SK-N-SH (cell line): Measurements from ENCODE around the gene NEGR1. TPM values are rescaled to one million over a fixed set of nuclear protein-coding genes. Genes with fewer than 3 reads are reported as not detected.

ENCODE experiments used
- CTCF ChIA-PET: fragments of 300-600, 350-600 bp; formaldehyde crosslinking; extraction: SDS; loops from one replicate; lab custom pipeline; 2021; lab: Yijun Ruan, JAX
- POLR2A ChIA-PET: fragments of 350-600 bp; sonication (Branson Sonifier 250); formaldehyde crosslinking; extraction: SDS; loops from one replicate; lab custom pipeline; 2020; ENCODE audit warnings: antibody characterized with exemption, inconsistent platforms; lab: Yijun Ruan, JAX
- DNase-seq: peaks from one replicate; pipeline ENCODE4 v3.0.0; 2012
- H2AFZ ChIP-seq: fragments of 200-600 bp; sonication (generic); 2 replicates; pipeline ENCODE4 v1.8.1; 2016; ENCODE audit warnings: antibody characterized with exemption, mild to moderate bottlenecking, low read depth
- H3F3A ChIP-seq: fragments of 200-600 bp; sonication (generic); replicated peaks from 2 replicates; pipeline ENCODE3; 2016; ENCODE audit warnings: antibody characterized with exemption, mild to moderate bottlenecking; ENCODE audit not compliant: insufficient read depth
- H3K27ac ChIP-seq, 2 experiments: fragments of 200-500 bp in 1 of 2; fragments of 200-600 bp in 1 of 2; sonication (Bioruptor generic) in 1 of 2; sonication (generic), shearing (Covaris generic) in 1 of 2; 2 replicates each; pipeline versions ENCODE4 v1.5.1 to v1.6.1; 2014 to 2016; ENCODE audit warnings: low read depth in 2 of 2, inconsistent platforms in 1 of 2, low read length in 1 of 2, mild to moderate bottlenecking in 1 of 2, mixed read lengths in 1 of 2
- H3K27me3 ChIP-seq: fragments of 200-600 bp; sonication (generic), shearing (Covaris generic); 2 replicates; pipeline ENCODE4 v1.6.1; 2016; ENCODE audit warnings: mixed run types; ENCODE audit not compliant: insufficient read depth
- H3K36me3 ChIP-seq, 2 experiments: fragments of 200-500 bp in 1 of 2; fragments of 200-600 bp in 1 of 2; sonication (Bioruptor generic) in 1 of 2; sonication (generic) in 1 of 2; replicated peaks in 1 of 2; 2 replicates each; pipeline versions ENCODE3 to v1.5.1; 2014 to 2016; ENCODE audit warnings: low read length in 1 of 2, mild to moderate bottlenecking in 1 of 2; ENCODE audit not compliant: insufficient read depth in 2 of 2, control insufficient read depth in 1 of 2
- H3K4me1 ChIP-seq, 2 experiments: fragments of 200-500 bp in 1 of 2; fragments of 200-600 bp in 1 of 2; sonication (Bioruptor generic) in 1 of 2; sonication (generic), shearing (Covaris generic) in 1 of 2; 2 replicates each; pipeline versions ENCODE4 v1.5.1 to v1.6.1; 2014 to 2016; ENCODE audit warnings: low read depth in 1 of 2, low read length in 1 of 2, mixed run types in 1 of 2; ENCODE audit not compliant: insufficient read depth in 2 of 2, control insufficient read depth in 1 of 2
- H3K4me2 ChIP-seq: fragments of 200-600 bp; sonication (generic), shearing (Covaris generic); 2 replicates; pipeline ENCODE4 v1.6.1; 2017; ENCODE audit warnings: mixed run types
- H3K4me3 ChIP-seq, 2 experiments: fragments of 200-500 bp in 1 of 2; fragments of 200-600 bp in 1 of 2; sonication (Bioruptor generic) in 1 of 2; sonication (generic), shearing (Covaris generic) in 1 of 2; 2 replicates each; pipeline versions ENCODE4 v1.5.1 to v1.8.1; 2014 to 2016; ENCODE audit warnings: low read depth in 2 of 2, inconsistent platforms in 1 of 2, low read length in 1 of 2, mild to moderate bottlenecking in 1 of 2, mixed read lengths in 1 of 2, moderate library complexity in 1 of 2
- H3K79me2 ChIP-seq: fragments of 200-600 bp; sonication (generic); 2 replicates; pipeline ENCODE4 v1.8.1; 2017; ENCODE audit warnings: mild to moderate bottlenecking; ENCODE audit not compliant: insufficient read depth
- H3K9ac ChIP-seq: fragments of 200-600 bp; sonication (generic); 2 replicates; pipeline ENCODE4 v1.6.1; 2017; ENCODE audit warnings: mixed run types
- H3K9me2 ChIP-seq: fragments of 200-600 bp; sonication (generic); 2 replicates; pipeline ENCODE4 v1.6.1; 2017; ENCODE audit warnings: mixed run types
- H3K9me3 ChIP-seq: fragments of 200-600 bp; sonication (generic); 2 replicates; pipeline ENCODE4 v1.6.1; 2017; ENCODE audit warnings: mixed run types, mild to moderate bottlenecking, moderate library complexity
- H4K20me1 ChIP-seq: fragments of 200-600 bp; sonication (generic); 2 replicates; pipeline ENCODE4 v1.6.1; 2017; ENCODE audit warnings: mild to moderate bottlenecking, mixed run types; ENCODE audit not compliant: insufficient read depth
- CHD2 ChIP-seq: fragments of 150-350 bp; IDR thresholded peaks from 2 replicates; pipeline ENCODE4 v1.6.1; 2018; ENCODE audit warnings: low read length; ENCODE audit not compliant: partially characterized antibody
- CTCF ChIP-seq: fragments of 200-600 bp; sonication (generic); IDR thresholded peaks from 2 replicates; pipeline ENCODE4 v1.6.1; 2017; ENCODE audit warnings: antibody characterized with exemption, mild to moderate bottlenecking, moderate library complexity
- ELF1 ChIP-seq: IDR thresholded peaks from 2 replicates; pipeline ENCODE4 v1.4.0; 2012
- EP300 ChIP-seq, 2 experiments: IDR thresholded peaks; 2 replicates each; pipeline versions ENCODE4 v1.4.0 to v1.6.1; 2012; ENCODE audit warnings: borderline replicate concordance in 1 of 2, low read depth in 1 of 2, low read length in 1 of 2
- FOXJ3 ChIP-seq: sonication (generic); formaldehyde crosslinking; IDR thresholded peaks from 2 replicates; pipeline ENCODE4 v1.5.1; 2020; ENCODE audit warnings: mild to moderate bottlenecking, missing genetic modification reagents
- GABPA ChIP-seq: IDR thresholded peaks from 2 replicates; pipeline ENCODE4 v1.4.0; 2012; ENCODE audit warnings: low read depth, mild to moderate bottlenecking
- GATA2 ChIP-seq: sonication (generic); formaldehyde crosslinking; IDR thresholded peaks from 2 replicates; pipeline ENCODE4 v1.5.0; 2020; ENCODE audit warnings: mild to moderate bottlenecking, missing genetic modification reagents
- MAX ChIP-seq: IDR thresholded peaks from 2 replicates; pipeline ENCODE4 v1.4.0; 2012; ENCODE audit warnings: low read depth
- MEF2A ChIP-seq: IDR thresholded peaks from 2 replicates; pipeline ENCODE4 v1.4.0; 2012; ENCODE audit warnings: low read depth, borderline replicate concordance
- NFIC ChIP-seq: IDR thresholded peaks from 2 replicates; pipeline ENCODE4 v1.4.0; 2012; ENCODE audit warnings: borderline replicate concordance
- NRF1 ChIP-seq: IDR thresholded peaks from 2 replicates; pipeline ENCODE4 v1.6.1; 2012; ENCODE audit warnings: low read depth, mild to moderate bottlenecking, low read length
- RAD21 ChIP-seq: IDR thresholded peaks from 2 replicates; pipeline ENCODE4 v1.6.1; 2012; ENCODE audit warnings: mild to moderate bottlenecking, low read length
- RCOR1 ChIP-seq: fragments of 150-350 bp; IDR thresholded peaks from 2 replicates; pipeline ENCODE4 v1.6.1; 2017; ENCODE audit warnings: antibody characterized with exemption, low read length
- RXRA ChIP-seq: IDR thresholded peaks from 2 replicates; pipeline ENCODE4 v1.4.0; 2012; ENCODE audit warnings: low read depth, mild to moderate bottlenecking, borderline replicate concordance
- SIN3A ChIP-seq: IDR thresholded peaks from 2 replicates; pipeline ENCODE4 v1.6.1; 2012; ENCODE audit warnings: low read depth, mild to moderate bottlenecking, low read length, moderate library complexity, borderline replicate concordance
- SMC3 ChIP-seq: IDR thresholded peaks from 2 replicates; pipeline ENCODE4 v1.6.1; 2012; ENCODE audit warnings: low read depth, low read length, improper control_type of control experiment
- TAF1 ChIP-seq: IDR thresholded peaks from 2 replicates; pipeline ENCODE4 v1.6.1; 2012; ENCODE audit warnings: low read depth, mild to moderate bottlenecking, low read length, moderate library complexity, borderline replicate concordance
- TCF12 ChIP-seq: IDR thresholded peaks from 2 replicates; pipeline ENCODE4 v1.4.0; 2012
- TEAD4 ChIP-seq: IDR thresholded peaks from 2 replicates; pipeline ENCODE4 v1.4.0; 2012; ENCODE audit warnings: mild to moderate bottlenecking, borderline replicate concordance; ENCODE audit not compliant: insufficient read depth
- USF1 ChIP-seq: IDR thresholded peaks from 2 replicates; pipeline ENCODE4 v1.4.0; 2012; ENCODE audit warnings: low read depth, borderline replicate concordance
- USF2 ChIP-seq: fragments of 150-350 bp; IDR thresholded peaks from 2 replicates; pipeline ENCODE4 v1.6.1; 2017; ENCODE audit warnings: antibody characterized with exemption, low read length, low read depth, borderline replicate concordance
- WGBS: methylation state at CpG from one replicate; pipeline ENCODE4 v1.1.6; 2017; ENCODE audit warnings: low lambda C conversion rate; 5-methylcytosine and 5-hydroxymethylcytosine counted together
- polyA plus RNA-seq, 3 experiments: library from polyadenylated mRNA; depleted of rRNA; stranded (reverse); fragments of >200 nt; gene quantifications; 2 replicates each; pipeline ENCODE4 v1.2.3, GENCODE V29; 2012

Gene NEGR1
- polyA plus RNA-seq, 1 of the 3 experiments (the other 2 are of a cell fraction) = 0.21 TPM

- DNase-seq = peak; percentile 11
- POLR2A ChIA-PET = no interaction called here
- Histone ChIP-seq H3K4me2 (no peak overlapping the region), H3K27me3 (no peaks in the 10 kb centered on the region), H2AFZ (no peak overlapping the region), H3K79me2 (no peaks in the 10 kb centered on the region), H3K4me3 (no peak overlapping the region), H3K27ac (peak overlapping the region in 1 of 2 experiments; percentile 53; a peak in 1 of 4 replicates), H3K36me3 (no peaks in the 10 kb centered on the region), H3K9me2 (no peaks in the 10 kb centered on the region), H3K9me3 (no peaks in the 10 kb centered on the region), H3K9ac (no peak overlapping the region), H3K4me1 (peaks cover 0 to 10% of the 10 kb centered on the region in 2 experiments; a peak in 2 of 4 replicates), H3F3A (no peaks in the 10 kb centered on the region), H4K20me1 (no peaks in the 10 kb centered on the region)
- CTCF ChIA-PET = no interaction called here
- no peak for TF ChIP-seq RAD21
- no peak for TF ChIP-seq USF2
- no peak for TF ChIP-seq CHD2
- no peak for TF ChIP-seq TAF1
- TF ChIP-seq NRF1 = no peak
- no peak for TF ChIP-seq TCF12
- no peak for TF ChIP-seq RXRA
- no peak for TF ChIP-seq CTCF
- TF ChIP-seq NFIC = no peak
- TF ChIP-seq SIN3A = no peak
- TF ChIP-seq TEAD4 = no peak
- peak; percentile 61; the same call in 1 of the 2 replicates for TF ChIP-seq GATA2 (CRISPR knock-in tag)
- no peak for TF ChIP-seq USF1
- TF ChIP-seq EP300 (IDR thresholded peaks at IDR 0.05; ENCODE audit: borderline replicate concordance in 1 of 2, low read depth in 1 of 2, low read length in 1 of 2) = peak in 1 of 2 experiments; percentile 61; a peak in 1 of 4 replicates
- TF ChIP-seq GABPA = no peak
- no peak for TF ChIP-seq FOXJ3
- no peak for TF ChIP-seq SMC3
- TF ChIP-seq MAX = no peak
- TF ChIP-seq RCOR1 = peak; percentile 59
- no peak for TF ChIP-seq MEF2A
- TF ChIP-seq ELF1 = no peak
- 52% methylated on average over 3 of the region's 3 CpGs for WGBS
Observed at GRCh38 chr1:71582673-71583072, 699.7 kb downstream of the NEGR1 start.
